Thymus (tissue), 11 donors: Measurements from ENCODE around the gene KMO. TPM values are rescaled to one million over a fixed set of nuclear protein-coding genes. Genes with fewer than 3 reads are reported as not detected.

Experiments used
- DNase-seq, 9 donors: peaks; one replicate each; pipeline ENCODE4 v3.0.0-alpha.2; 2013; ENCODE audit warnings: low spot score in 9 of 9, low read depth in 6 of 9, missing footprints in 1 of 9
- H3K27ac ChIP-seq, 2 donors: one replicate each; pipeline ENCODE4 v1.5.1; 2013; ENCODE audit warnings: control low read depth in 1 of 2, low read depth in 1 of 2, low read length in 1 of 2, mild to moderate bottlenecking in 1 of 2, moderate library complexity in 1 of 2
- H3K27me3 ChIP-seq, 2 donors: one replicate each; pipeline ENCODE4 v1.5.1; 2013; ENCODE audit warnings: low read length in 1 of 2; ENCODE audit not compliant: control insufficient read depth in 2 of 2, insufficient read depth in 1 of 2
- H3K36me3 ChIP-seq, 2 donors: one replicate each; pipeline ENCODE4 v1.5.1; 2013; ENCODE audit warnings: low read length in 1 of 2, mild to moderate bottlenecking in 1 of 2, moderate library complexity in 1 of 2; ENCODE audit not compliant: control insufficient read depth in 2 of 2, insufficient read depth in 2 of 2
- H3K4me1 ChIP-seq, 2 donors: one replicate each; pipeline ENCODE4 v1.5.1; 2013; ENCODE audit warnings: low read length in 2 of 2; ENCODE audit not compliant: control insufficient read depth in 2 of 2, insufficient read depth in 2 of 2
- H3K4me3 ChIP-seq, 2 donors: one replicate each; pipeline ENCODE4 v1.5.1; 2013; ENCODE audit warnings: low read length in 2 of 2, control low read depth in 1 of 2, mild to moderate bottlenecking in 1 of 2
- H3K9me3 ChIP-seq, 2 donors: one replicate each; pipeline ENCODE4 v1.5.1; 2013; ENCODE audit warnings: low read length in 1 of 2, mild to moderate bottlenecking in 1 of 2; ENCODE audit not compliant: control insufficient read depth in 2 of 2, insufficient read depth in 1 of 2
- WGBS: extraction: QIAGEN DNeasy Blood & Tissue Kit; methylation state at CpG from one replicate; pipeline ENCODE4 v1.1.7; 2013; 5-methylcytosine and 5-hydroxymethylcytosine counted together
- polyA plus RNA-seq: library from polyadenylated mRNA; stranded (reverse); fragments of 200-250 nt; gene quantifications from one replicate; pipeline ENCODE4 v1.2.3, GENCODE V29; 2013
- total RNA-seq: library from RNA; stranded (reverse); fragments of 120-200 nt; gene quantifications from one replicate; pipeline ENCODE4 v1.2.4, GENCODE V29; 2013
- donor health status: healthy.

KMO gene
- total and polyA plus RNA-seq, 2 donors = 0.94 to 3.0 TPM

DNA sequence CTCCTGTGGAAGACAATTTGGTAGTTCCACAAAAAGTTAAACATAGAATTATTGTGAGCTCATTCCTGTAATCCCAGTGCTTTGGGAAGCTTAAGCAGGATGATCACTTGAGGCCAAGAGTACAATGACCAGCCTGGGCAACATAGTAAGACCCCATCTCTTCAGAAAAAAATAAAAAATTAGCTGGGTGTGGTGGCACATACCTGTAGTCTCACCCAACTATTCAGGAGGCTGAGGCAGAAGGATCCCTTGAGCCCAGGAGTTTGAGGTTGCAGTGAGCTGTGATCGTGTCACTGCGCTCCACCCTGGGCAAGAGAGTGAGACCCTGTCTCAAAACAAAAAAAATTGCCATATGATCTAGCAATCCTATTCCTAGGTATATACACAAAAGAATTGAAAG, 112.1 kb downstream of the KMO start:
- Histone ChIP-seq H3K27me3 (no peaks in the 10 kb centered on the region), H3K27ac (no peak overlapping the region), H3K36me3 (no peaks in the 10 kb centered on the region), H3K9me3 (no peaks in the 10 kb centered on the region), H3K4me1 (peaks cover 0 to 6% of the 10 kb centered on the region in 2 donors), H3K4me3 (no peak overlapping the region)
- WGBS = 95% methylated on average over 2 of the region's 2 CpGs
- DNase-seq = no peak

DNA sequence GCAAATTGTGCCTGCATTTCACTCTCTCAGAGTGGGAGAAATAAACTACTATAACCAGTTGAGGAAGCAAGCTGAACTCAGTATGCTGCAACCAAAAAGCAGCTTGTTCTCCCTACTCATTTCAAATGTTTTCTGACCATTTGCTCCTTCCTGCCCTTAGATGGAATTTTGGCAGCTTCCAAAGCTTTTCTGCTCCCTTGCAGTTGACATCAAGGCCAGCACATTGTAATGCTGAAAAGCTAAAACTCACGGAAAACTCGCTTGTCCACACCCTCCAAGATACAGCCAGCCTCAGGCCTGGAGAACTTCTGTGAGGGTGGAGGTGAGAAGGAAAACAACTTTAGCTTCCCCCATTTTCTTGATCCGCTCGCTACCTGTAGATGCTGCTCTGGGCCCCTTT, 113.0 kb downstream of the KMO start:
- 95% methylated on average over 4 of the region's 4 CpGs for WGBS
- Histone ChIP-seq H3K27me3 (no peaks in the 10 kb centered on the region), H3K27ac (no peak overlapping the region), H3K4me1 (peaks cover 0 to 6% of the 10 kb centered on the region in 2 donors), H3K4me3 (no peak overlapping the region), H3K36me3 (no peaks in the 10 kb centered on the region), H3K9me3 (no peaks in the 10 kb centered on the region)
- DNase-seq = no peak

Other genes starting within 250 kb of the KMO start
- 0.05 TPM for gene RGS7, start 175.2 kb upstream of the KMO start, total RNA-seq
- gene RGS7, start 175.2 kb upstream of the KMO start, polyA plus RNA-seq = 0.07 TPM
- gene FH, start 12.6 kb upstream of the KMO start, total RNA-seq = 39.2 TPM
- gene FH, start 12.6 kb upstream of the KMO start, polyA plus RNA-seq = 31.4 TPM
- gene CHML, start 108.0 kb downstream of the KMO start, total RNA-seq = 13.3 TPM
- gene CHML, start 108.0 kb downstream of the KMO start, polyA plus RNA-seq = 7.4 TPM
- gene OPN3, start 108.0 kb downstream of the KMO start, total RNA-seq = 15.5 TPM
- gene OPN3, start 108.0 kb downstream of the KMO start, polyA plus RNA-seq = 17.7 TPM
- 0.14 TPM for gene WDR64, start 119.9 kb downstream of the KMO start, total RNA-seq
- 0.14 TPM for gene WDR64, start 119.9 kb downstream of the KMO start, polyA plus RNA-seq